Cerebellar cortex (tissue), 1 donor: ENCODE measurements around the gene TPPP3.
"Not testable (repeated sequence)": the region's sequence is repeated elsewhere in the genome, so short reads cannot be mapped to it uniquely, and the experiment has no call there.

Experiments
- DNase-seq: peaks from one replicate; pipeline ENCODE4 v3.0.0-alpha.2; 2015; ENCODE audit warnings: low spot score

The TPPP3 gene

GRCh38 chr16:67389911-67390815, 3.1 kb downstream of the TPPP3 start:
- no peak for DNase-seq

GRCh38 chr16:67388591-67388990, 4.7 kb downstream of the TPPP3 start:
- no peak for DNase-seq

- DNase-seq: no peak
Observed at GRCh38 chr16:67388191-67388590, 5.1 kb downstream of the TPPP3 start.

DNA sequence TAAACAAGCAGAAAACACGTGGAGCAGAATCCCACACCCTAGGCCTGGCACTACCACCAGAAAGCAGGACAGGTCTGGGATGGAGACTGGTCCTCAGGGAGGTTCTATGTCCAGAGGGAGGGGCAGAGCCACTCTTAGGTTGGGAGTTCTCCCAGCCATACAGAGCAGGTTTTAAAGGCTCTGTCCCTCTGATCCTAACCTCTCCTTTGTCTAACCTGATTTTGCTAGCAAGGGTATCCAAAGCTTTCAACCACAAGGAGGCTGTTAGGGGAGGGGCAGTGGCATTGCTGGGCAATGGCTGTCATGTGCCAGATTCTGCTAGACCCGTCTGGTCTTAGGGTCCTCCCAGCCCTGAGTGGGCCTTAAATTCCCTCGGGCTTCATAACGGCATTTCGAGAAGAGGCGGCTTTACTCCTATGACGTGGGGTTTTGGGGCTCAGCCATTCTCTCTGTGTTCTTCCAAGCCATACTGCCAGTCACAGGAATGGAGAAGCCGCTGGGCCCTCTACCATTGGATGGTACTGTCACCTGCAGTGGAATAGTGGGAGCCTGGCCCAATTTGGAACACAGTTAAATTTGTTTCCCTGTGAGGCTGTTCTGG, 5.7 kb downstream of the TPPP3 start:
- DNase-seq: no peak

GRCh38 chr16:67386861-67387455, 6.3 kb downstream of the TPPP3 start:
- no peak for DNase-seq

DNA sequence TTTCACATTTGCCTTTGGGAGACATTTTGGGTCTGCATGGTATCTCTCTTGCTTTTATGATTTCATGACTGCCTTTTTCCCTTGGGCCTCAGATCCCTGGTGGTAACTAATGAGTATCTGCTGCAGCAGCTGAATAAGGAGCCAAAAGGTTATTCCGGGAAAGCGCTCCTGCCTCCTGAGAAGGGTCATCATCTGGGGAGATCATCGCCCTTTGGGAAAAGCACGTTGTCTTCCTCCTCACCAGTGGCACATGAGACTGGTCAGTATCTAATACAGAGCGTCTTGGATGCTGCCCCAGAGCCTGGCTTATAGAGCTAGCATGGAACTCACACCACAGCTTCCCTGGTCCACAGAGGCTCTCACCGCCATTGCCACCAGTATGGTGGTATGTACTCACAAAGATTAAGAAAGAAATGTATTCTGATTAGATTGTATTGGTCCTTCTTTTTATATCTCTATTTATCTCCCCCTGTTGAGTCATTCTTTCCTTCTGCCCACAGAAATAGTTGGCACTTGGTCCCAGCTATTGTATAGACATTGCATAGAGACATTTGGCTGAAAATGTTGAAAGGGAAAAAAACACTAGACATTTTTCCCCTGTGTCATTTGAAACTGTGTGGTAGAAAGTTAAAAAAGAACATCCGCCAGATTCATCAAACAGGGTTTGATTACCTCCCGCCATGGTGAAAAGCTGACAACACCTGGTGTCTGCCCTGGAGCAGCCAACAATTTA, 8.4 kb downstream of the TPPP3 start:
- DNase-seq: no peak

- no peak for DNase-seq
Observed at GRCh38 chr16:67383284-67383683, 10.0 kb downstream of the TPPP3 start.

DNA sequence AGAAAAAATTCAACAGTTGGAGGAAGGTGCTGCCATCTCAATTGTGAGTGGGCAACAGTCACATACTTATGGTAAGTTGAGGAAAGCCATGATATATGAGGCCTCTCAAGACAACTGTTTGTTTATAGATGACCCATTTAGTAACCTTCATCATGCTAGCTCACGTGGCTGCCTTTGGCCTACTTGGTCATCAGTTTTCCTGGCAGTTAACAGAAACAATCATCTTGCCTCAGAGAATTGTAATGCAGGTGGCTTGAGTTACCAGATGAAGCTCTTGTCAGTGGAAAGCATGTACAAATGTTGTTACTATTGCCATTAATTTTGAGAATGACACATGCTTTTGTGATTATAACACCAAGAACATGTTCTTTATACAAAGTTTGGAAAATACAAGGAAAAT, 14.7 kb downstream of the TPPP3 start:
- no peak for DNase-seq

GRCh38 chr16:67376012-67376411, 17.3 kb downstream of the TPPP3 start:
- DNase-seq: not testable (repeated sequence)

- peak; percentile 45 for DNase-seq
Observed at GRCh38 chr16:67372664-67373063, 20.6 kb downstream of the TPPP3 start.

GRCh38 chr16:67370661-67371060, 22.6 kb downstream of the TPPP3 start:
- no peak for DNase-seq

GRCh38 chr16:67364600-67365235, 28.6 kb downstream of the TPPP3 start:
- no peak for DNase-seq

GRCh38 chr16:67361038-67361437, 32.3 kb downstream of the TPPP3 start:
- no peak for DNase-seq

- not testable (repeated sequence) for DNase-seq
Observed at GRCh38 chr16:67359540-67360269, 33.6 kb downstream of the TPPP3 start.

GRCh38 chr16:67357561-67357960, 35.7 kb downstream of the TPPP3 start:
- no peak for DNase-seq

DNA sequence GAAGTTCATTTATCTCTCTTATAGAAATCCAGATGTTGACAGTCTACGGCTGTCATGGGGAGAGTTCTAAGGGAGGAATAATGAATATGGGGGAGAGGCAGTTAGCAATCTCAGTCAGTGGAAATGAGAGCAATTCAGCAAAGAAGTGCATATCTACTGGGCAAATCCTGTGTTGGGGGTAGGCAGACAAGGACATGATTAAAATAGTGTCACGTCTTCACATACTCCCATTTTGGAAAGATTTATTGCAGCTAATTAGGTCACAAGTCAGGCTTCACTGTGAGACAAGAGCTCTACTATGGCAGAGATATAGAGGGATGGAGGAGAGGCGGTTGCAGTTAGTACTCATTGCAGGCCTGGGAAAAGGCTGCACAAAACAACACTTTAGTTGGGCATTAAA, 36.9 kb downstream of the TPPP3 start:
- DNase-seq: no peak

DNA sequence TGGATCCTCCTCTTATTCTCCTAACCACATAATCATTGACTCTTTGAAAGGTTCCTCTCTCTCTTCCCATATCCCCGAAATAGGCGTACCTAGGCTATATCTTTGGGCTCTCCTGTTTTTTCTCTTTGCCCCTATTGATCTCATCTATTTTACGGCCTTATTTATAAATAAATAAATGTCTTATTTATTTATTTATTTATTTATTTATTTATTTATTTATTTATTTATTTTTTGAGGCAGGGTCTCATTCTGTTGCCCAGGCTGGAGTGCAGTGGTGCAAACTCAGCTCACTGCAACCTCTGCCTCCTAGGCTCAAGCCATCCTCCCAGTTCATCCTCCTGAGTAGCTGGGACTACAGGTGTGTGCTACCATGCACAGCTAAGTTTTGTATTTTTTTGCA, 40.8 kb downstream of the TPPP3 start:
- DNase-seq: not testable (repeated sequence)

DNA sequence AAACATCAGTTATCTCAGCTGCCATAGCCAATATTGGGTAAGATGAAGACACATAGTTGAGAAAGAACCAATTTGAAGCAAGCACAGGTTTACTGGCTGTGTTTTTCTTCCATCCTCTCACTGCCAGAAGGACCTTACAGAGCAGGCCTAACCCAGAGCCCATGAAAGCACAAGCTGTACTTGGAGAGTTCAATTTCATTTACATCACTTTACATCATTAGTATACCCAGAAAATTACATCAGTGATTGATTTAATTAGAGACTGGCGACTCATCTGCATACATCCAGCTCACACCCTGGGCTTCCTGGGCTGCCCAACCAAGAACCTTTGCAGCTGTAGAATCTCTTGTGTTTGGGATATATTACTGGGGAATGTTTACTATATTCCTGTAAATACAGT, 43.0 kb downstream of the TPPP3 start:
- DNase-seq: no peak

DNA sequence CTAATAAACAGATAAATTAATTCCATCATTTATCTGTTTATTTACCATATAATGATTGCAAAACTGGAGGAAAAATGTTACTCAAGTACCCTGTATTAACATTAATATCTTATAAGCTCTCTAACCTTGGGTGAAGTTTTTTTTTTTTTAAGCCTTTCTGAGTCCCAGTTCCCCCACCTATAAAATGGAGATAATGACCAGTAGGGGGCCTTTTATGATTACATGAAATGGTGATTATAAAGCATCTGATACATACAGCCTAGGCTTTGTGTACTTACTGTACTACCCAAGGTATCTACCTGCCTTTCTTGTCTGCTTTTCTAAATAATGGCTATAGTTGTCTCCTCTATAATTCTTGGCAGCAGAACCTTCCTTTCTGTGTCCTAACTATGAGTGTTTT, 44.1 kb downstream of the TPPP3 start:
- DNase-seq: no peak

DNA sequence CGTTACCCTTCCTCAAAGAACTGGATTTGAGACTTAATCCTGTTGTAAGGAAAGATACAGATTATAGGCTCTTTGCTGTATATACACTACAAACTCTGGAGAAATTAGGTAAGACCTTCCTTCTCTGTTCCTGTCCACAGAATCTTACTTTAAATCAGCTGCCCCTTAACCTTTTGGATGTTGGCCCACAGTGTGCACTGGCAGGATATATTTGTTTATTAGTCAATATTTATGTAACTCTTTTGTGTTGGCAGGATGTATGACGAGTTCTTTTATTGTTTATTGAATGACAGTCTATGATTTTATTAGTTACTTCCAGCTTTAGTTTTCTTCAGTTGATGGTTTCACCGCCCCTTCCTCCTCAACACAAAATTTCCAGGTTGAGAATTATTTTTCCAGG, 47.0 kb downstream of the TPPP3 start:
- DNase-seq: no peak

DNA sequence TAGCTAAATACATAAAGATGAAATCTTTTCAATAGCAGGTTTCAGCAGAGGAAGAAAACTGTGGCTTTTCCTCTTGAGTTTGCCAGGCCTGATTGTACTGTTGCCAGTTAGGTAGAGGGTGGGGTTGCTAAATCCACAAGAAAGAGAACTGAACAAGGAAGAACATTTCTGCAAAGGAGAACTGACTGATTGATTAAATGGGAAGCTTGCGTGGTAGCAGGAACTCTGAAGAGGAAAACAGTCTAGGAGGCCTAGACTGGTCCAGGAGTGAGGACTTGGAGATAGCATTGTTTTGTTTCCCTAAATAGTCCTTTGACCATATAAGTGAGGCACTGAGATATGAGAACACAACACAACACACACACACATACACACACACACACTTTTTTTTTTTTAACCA, 47.9 kb downstream of the TPPP3 start:
- DNase-seq: no peak
